RWPE1 (cell line): Measurements from ENCODE around the gene ZBTB38.

Experiments used
- CTCF ChIA-PET: fragments of 350-600 bp; sonication (Branson Sonifier 250); formaldehyde crosslinking; extraction: SDS; loops from one replicate; lab custom pipeline; 2021; lab: Yijun Ruan, JAX
- POLR2A ChIA-PET: fragments of 400-600 bp; formaldehyde crosslinking; extraction: SDS; loops from one replicate; lab custom pipeline; 2020; ENCODE audit warnings: antibody characterized with exemption; ENCODE audit not compliant: low non-redundant PET; lab: Yijun Ruan, JAX
- DNase-seq: peaks from one replicate; pipeline ENCODE4 v3.0.0; 2012; ENCODE audit warnings: low spot score
- H3K27ac ChIP-seq: fragments of 450-650 bp; 2 replicates; pipeline ENCODE4 v1.5.1; 2017
- CTCF ChIP-seq: fragments of 450-650 bp; conservative IDR thresholded peaks from 2 replicates; pipeline ENCODE4 v1.5.1; 2017; ENCODE audit warnings: low read depth, mild to moderate bottlenecking

ZBTB38 gene

GRCh38 chr3:141415953-141416352 is 47.6 kb downstream of the ZBTB38 start:
- ChIA-PET POLR2A (no interaction called here), CTCF (interaction anchor here (0.6 kb wide), 1 partner anchor 1448 kb away, joined by 3 read pairs; no protein-coding TSS in a partner anchor)
- no peak overlapping the region for H3K27ac ChIP-seq
- no peak for DNase-seq
- no peak for TF ChIP-seq CTCF
